Measurements from ENCODE around the gene PCDHGA8.

PCDHGA8 gene

DNA sequence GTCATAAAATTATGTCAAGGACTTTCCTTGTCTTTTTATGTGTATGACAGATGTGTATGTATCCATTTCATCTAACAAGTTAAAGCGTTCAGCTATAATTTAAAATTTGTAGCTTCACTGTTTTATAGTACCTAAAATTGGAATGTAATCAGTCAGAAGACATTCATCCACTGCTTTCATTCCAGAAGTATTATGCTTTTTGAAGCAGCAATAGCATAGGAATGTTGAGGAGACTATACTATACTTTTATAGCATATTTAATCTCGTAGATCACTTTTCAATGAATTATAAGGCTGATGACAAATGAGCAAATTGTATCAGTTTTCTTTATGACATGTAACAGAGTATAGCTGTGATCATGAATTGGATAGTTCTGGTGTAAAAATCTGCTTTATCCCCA, 44.8 kb downstream of the PCDHGA8 start:
- no peak for DNase-seq

DNA sequence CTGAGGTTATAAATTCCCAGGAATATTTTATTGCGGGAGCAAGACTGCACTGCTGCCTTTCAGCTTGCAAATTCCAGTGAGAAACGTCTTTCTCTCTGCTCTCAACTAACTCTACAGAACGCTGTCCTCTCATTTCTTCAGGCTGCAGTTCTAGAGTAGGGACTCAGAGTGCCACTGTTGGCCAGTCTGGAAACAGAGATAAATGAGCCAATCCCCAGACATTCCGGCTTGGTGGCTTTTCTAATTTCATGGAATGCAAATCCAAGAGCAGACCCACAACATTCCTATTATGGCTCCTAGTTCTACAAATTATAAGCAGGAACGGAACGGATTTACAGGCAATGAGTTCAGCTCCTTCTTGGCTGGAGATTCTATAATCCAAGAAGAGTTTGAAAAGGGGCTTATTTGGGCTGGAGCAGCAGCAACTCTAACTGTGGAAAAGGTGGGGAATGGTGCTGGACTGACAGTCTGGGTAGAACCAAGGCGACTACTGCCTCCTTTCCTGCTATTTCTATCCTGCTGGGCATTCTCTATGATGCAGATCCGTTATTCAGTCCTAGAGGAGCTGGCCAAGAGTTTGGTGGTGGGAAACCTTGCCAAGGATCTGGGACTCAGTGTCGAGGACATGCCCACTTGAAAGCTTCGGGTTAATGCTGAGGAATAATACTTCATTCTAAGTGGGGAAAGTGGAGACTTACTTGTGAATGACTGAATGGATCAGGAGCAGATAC, 47.1 kb downstream of the PCDHGA8 start:
- no peak for DNase-seq

DNA sequence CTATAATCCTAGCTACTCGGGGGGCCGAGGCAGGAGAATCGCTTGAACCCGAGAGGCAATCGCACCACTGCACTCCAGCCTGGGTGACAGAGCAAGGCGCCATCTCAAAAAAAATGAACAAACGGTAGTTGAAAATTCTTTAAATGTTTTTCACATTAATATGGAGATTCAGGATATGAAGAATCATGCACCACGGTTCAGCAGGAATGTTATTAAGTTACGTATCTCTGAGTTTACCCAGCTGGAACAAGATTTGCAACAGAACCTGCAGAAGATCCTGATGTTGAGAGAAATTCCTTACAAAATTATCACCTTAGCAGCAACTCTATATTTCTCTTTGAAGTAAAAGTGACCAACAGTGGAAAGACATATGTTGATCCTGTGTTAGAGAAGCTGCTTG, 47.9 kb downstream of the PCDHGA8 start:
- no peak for DNase-seq

DNA sequence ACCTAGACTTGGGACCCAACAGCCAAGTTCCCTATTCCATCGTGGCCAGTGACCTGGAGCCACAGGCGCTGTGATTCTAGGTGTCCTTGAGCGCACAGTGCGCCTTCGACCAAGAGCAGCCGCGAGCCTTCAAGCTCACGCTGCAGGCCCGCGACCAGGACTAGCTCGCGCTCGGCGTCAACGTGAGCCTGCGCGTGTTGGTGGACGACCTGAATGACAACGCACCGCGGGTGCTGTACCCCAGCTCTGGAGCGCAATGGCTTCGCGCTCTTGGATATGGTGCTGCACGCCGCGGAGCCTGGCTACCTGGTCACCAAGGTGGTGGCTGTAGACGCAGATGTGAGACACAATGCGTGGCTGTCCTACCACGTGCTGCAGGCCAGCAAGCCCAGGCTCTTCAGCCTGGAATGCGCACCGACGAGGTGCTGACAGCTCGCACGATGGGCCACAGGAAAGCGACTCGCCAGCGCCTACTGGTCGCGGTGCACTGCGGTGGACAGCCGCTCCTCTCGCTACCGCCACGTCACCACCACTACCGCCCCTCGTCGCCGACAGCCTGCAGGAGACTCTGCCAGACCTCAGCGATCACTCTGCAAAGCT, 49.2 kb downstream of the PCDHGA8 start:
- DNase-seq, result no peak
